ENCODE results near the gene LRRN3.

The LRRN3 gene

GRCh38 chr7:111146136-111146535, 55.2 kb downstream of the LRRN3 start:
- Histone ChIP-seq H3K27me3 (ENCODE audit: insufficient read depth, poor library complexity, severe bottlenecking) (no peaks in the 10 kb centered on the region), H3K27ac (replicated peaks) (no peak overlapping the region), H3K4me3 (replicated peaks; ENCODE audit: insufficient read depth, low read length) (no peak overlapping the region)
- no peak for TF ChIP-seq POLR2AphosphoS5 (IDR thresholded peaks at IDR 0.05; ENCODE audit: low read depth)
- TF ChIP-seq, protein P1, sequence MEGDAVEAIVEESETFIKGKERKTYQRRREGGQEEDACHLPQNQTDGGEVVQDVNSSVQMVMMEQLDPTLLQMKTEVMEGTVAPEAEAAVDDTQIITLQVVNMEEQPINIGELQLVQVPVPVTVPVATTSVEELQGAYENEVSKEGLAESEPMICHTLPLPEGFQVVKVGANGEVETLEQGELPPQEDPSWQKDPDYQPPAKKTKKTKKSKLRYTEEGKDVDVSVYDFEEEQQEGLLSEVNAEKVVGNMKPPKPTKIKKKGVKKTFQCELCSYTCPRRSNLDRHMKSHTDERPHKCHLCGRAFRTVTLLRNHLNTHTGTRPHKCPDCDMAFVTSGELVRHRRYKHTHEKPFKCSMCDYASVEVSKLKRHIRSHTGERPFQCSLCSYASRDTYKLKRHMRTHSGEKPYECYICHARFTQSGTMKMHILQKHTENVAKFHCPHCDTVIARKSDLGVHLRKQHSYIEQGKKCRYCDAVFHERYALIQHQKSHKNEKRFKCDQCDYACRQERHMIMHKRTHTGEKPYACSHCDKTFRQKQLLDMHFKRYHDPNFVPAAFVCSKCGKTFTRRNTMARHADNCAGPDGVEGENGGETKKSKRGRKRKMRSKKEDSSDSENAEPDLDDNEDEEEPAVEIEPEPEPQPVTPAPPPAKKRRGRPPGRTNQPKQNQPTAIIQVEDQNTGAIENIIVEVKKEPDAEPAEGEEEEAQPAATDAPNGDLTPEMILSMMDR (IDR thresholded peaks at IDR 0.05; ENCODE audit: insufficient read depth, low read length): no peak
- TF ChIP-seq GABPA (IDR thresholded peaks at IDR 0.05; ENCODE audit: low read depth): no peak
- TF ChIP-seq SPI1 (IDR thresholded peaks at IDR 0.05; ENCODE audit: borderline replicate concordance, low read depth): no peak
- TF ChIP-seq REST (IDR thresholded peaks at IDR 0.05; ENCODE audit: insufficient replicate concordance, low read depth): no peak
- no peak for DNase-seq (ENCODE audit: low read depth in 1 of 2, low spot score in 1 of 2)

- Histone ChIP-seq H3K27ac (replicated peaks) (no peak overlapping the region), H3K27me3 (ENCODE audit: insufficient read depth, poor library complexity, severe bottlenecking) (no peaks in the 10 kb centered on the region), H3K4me3 (replicated peaks; ENCODE audit: insufficient read depth, low read length) (no peak overlapping the region)
- no peak for TF ChIP-seq REST (IDR thresholded peaks at IDR 0.05; ENCODE audit: insufficient replicate concordance, low read depth)
- TF ChIP-seq POLR2AphosphoS5 (IDR thresholded peaks at IDR 0.05; ENCODE audit: low read depth): no peak
- TF ChIP-seq, protein P1 (IDR thresholded peaks at IDR 0.05; ENCODE audit: insufficient read depth, low read length): no peak
- no peak for TF ChIP-seq SPI1 (IDR thresholded peaks at IDR 0.05; ENCODE audit: borderline replicate concordance, low read depth)
- no peak for TF ChIP-seq GABPA (IDR thresholded peaks at IDR 0.05; ENCODE audit: low read depth)
- no peak for DNase-seq (ENCODE audit: low read depth in 1 of 2, low spot score in 1 of 2)
Observed at GRCh38 chr7:111147708-111148533, 57.0 kb downstream of the LRRN3 start.

GRCh38 chr7:111150709-111151108, 59.8 kb downstream of the LRRN3 start:
- no peak for DNase-seq (ENCODE audit: low read depth in 1 of 2, low spot score in 1 of 2)
- no peak for TF ChIP-seq GABPA (IDR thresholded peaks at IDR 0.05; ENCODE audit: low read depth)
- no peak overlapping the region for H3K27ac ChIP-seq (replicated peaks)
- H3K27me3 ChIP-seq (ENCODE audit: insufficient read depth, poor library complexity, severe bottlenecking): no peaks in the 10 kb centered on the region
- H3K4me3 ChIP-seq (replicated peaks; ENCODE audit: insufficient read depth, low read length): no peak overlapping the region

GRCh38 chr7:111159426-111159825, 68.5 kb downstream of the LRRN3 start:
- DNase-seq (ENCODE audit: low read depth in 1 of 2, low spot score in 1 of 2): no peak
- TF ChIP-seq GABPA (IDR thresholded peaks at IDR 0.05; ENCODE audit: low read depth) (no peak), REST (IDR thresholded peaks at IDR 0.05; ENCODE audit: insufficient replicate concordance, low read depth) (no peak), POLR2AphosphoS5 (IDR thresholded peaks at IDR 0.05; ENCODE audit: low read depth) (no peak), SPI1 (IDR thresholded peaks at IDR 0.05; ENCODE audit: borderline replicate concordance, low read depth) (no peak)
- TF ChIP-seq, protein P1 (IDR thresholded peaks at IDR 0.05; ENCODE audit: insufficient read depth, low read length): no peak
- H3K27ac ChIP-seq (replicated peaks): no peak overlapping the region
- no peak overlapping the region for H3K4me3 ChIP-seq (replicated peaks; ENCODE audit: insufficient read depth, low read length)
- no peaks in the 10 kb centered on the region for H3K27me3 ChIP-seq (ENCODE audit: insufficient read depth, poor library complexity, severe bottlenecking)

Data from HL-60 (cell line).